Cardiac fibroblast (primary cell): ENCODE data around the gene TSSK6.

Experiments
- DNase-seq, 2 donors: peaks; one replicate each; pipeline versions ENCODE4 v3.0.0 to v3.0.0-alpha.2; 2010; ENCODE audit warnings: low read depth in 2 of 2
- H3K4me3 ChIP-seq, 2 donors: replicated peaks in 1 of 2; 1 replicate in 1 of 2; 2 replicates in 1 of 2; pipeline ENCODE4 v1.5.1; 2011; ENCODE audit warnings: low read depth in 2 of 2, low read length in 2 of 2, mild to moderate bottlenecking in 2 of 2, moderate library complexity in 1 of 2
- CTCF ChIP-seq: IDR thresholded peaks from one replicate; pipeline ENCODE4 v1.5.1; 2011; ENCODE audit warnings: low read depth, mild to moderate bottlenecking, low read length, inconsistent platforms

Gene TSSK6

GRCh38 chr19:19544954-19545591 lies 29.7 kb upstream of the TSSK6 start:
- TF ChIP-seq CTCF: no peak
- no peak overlapping the region for H3K4me3 ChIP-seq

GRCh38 chr19:19544257-19544953 lies 29.1 kb upstream of the TSSK6 start:
- no peak for DNase-seq
- no peak overlapping the region for H3K4me3 ChIP-seq
- TF ChIP-seq CTCF: no peak

More at GRCh38 chr19:19544954-19545591, 29.7 kb upstream of the TSSK6 start:
- no peak for DNase-seq

- no peak overlapping the region for H3K4me3 ChIP-seq
- no peak for DNase-seq
- no peak for TF ChIP-seq CTCF
Observed at GRCh38 chr19:19543640-19544039, 28.3 kb upstream of the TSSK6 start.

GRCh38 chr19:19543101-19543500 lies 27.8 kb upstream of the TSSK6 start:
- no peak overlapping the region for H3K4me3 ChIP-seq
- DNase-seq: no peak
- TF ChIP-seq CTCF: no peak

- DNase-seq: no peak
- H3K4me3 ChIP-seq: no peak overlapping the region
- no peak for TF ChIP-seq CTCF
Observed at GRCh38 chr19:19542507-19542906, 27.2 kb upstream of the TSSK6 start.

- TF ChIP-seq CTCF: no peak
- no peak for DNase-seq
- H3K4me3 ChIP-seq: no peak overlapping the region
Observed at GRCh38 chr19:19541616-19542015, 26.3 kb upstream of the TSSK6 start.
